HG02870 (cell line): ENCODE measurements around the gene PNMA8A.
"Not testable (repeated sequence)": the region's sequence is repeated elsewhere in the genome, so short reads cannot be mapped to it uniquely, and the experiment has no call there.

Source experiments
- ATAC-seq: cut with Tn5 transposase; IDR thresholded peaks from one replicate; pipeline ENCODE4 v1.9.1; 2021; ENCODE audit warnings: mild to moderate bottlenecking, moderate library complexity; ENCODE audit not compliant: unreplicated experiment

PNMA8A gene

GRCh38 chr19:46469541-46470185 lies 1.7 kb downstream of the PNMA8A start:
- no peak for ATAC-seq

DNA sequence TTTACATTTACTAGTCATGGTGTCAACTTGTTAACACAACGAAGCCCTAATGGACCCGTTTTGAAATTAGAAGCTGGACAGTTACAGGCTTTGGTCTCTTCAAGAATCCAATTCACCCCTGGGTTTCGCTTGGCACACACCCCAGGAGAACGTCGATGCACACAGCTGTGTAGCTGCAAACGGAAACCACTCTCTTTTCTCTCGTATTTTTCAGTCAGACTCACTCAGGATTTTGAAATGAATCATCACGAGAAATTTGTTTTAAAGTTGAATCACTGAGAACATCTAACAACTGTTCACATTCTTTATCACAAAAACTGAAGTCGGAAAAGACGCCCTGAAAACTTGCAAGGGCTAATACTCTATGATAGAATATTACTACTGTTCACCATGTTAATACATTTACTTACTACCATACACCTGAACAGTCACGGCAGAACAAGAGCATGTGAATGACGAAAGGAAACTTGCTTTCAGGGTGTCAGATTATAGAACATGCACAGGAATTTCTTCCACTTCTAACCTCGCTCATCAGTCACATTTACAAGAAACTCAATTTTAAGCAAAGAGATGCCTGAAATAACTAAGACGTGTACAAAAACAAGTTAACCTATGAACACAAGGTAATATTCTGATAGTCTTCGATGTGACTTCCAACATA lies 4.7 kb downstream of the PNMA8A start:
- ATAC-seq, result peak; percentile 81

DNA sequence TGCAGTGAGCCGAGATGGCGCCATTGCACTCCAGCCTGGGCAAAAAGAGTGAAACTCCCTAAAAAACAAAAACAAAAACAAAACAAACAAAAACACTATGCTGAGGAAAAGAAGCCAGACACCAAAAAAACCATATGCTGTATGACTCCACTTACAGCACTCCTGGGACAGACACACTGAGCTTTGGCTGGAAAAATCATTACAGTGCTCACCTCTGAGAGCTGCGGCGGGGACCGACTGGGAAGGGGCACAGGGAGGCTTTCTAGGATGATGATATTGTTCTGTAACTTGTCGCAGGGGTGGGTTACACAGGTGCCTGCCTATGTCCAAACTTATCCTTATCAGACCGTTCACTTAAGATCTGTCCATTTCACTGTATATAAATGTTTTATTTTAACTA lies 7.8 kb downstream of the PNMA8A start:
- no peak for ATAC-seq

- no peak for ATAC-seq
Measured at GRCh38 chr19:46461537-46461936, 9.8 kb downstream of the PNMA8A start.

DNA sequence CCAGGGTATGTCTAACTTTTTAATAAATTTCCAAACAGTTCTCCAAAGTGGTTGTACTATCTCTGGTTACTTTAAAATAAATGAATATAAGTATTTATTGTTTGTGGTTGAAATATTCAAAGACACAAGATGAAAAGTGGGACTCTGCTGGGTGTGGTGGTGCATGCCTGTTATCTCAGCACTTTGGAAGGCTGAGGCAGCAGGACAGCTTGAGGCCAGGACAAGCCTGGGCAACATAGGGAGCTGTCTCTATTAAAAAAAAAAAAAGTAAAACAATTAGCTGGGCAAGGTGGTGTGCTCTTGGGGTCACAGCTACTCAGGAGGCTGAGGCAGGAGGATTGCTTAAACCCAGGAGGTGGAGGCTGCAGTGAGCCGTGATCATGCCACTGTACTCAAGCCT lies 10.4 kb downstream of the PNMA8A start:
- no peak for ATAC-seq

- ATAC-seq, result no peak
Measured at GRCh38 chr19:46460055-46460454, 11.3 kb downstream of the PNMA8A start.

- ATAC-seq, result no peak
Measured at GRCh38 chr19:46456930-46457329, 14.4 kb downstream of the PNMA8A start.

- no peak for ATAC-seq
Measured at GRCh38 chr19:46454244-46454643, 17.1 kb downstream of the PNMA8A start.

DNA sequence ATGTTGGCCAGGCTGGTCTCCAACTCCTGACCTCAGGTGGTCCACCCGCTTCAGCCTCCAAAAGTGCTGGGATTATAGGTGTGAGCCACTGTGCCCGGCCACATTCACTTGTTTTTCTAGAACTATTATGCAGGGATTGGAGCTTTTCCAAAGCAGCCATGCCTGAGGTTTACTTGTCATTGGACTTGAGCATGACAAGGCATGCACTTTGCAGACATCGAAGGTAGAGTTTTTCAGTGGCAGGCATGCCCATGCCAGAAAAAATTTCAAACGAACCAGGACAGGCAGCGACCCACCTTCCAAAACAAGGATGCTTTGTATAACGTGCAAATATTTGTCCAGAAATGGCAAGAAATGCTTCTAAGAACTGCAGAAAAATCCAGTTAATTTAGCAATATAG lies 17.7 kb downstream of the PNMA8A start:
- ATAC-seq, result no peak

DNA sequence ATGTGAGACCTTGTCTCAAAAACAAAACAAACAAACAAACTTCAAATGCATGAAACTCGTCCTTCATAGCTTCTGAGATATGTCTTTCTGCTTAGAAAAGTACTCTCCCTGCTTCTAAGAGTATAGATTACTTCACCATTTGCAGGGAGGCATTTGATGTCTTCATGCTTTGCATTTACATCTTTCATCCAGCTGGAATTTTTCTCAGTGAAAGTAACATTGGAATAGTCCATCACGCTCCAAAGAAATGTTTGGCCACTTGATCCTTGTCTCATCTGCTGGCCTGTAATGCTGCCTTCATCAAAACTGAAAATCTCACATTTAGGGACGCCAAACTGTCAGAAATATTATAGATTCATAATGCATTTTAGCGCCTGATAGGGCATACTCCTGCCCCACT lies 19.2 kb downstream of the PNMA8A start:
- no peak for ATAC-seq

DNA sequence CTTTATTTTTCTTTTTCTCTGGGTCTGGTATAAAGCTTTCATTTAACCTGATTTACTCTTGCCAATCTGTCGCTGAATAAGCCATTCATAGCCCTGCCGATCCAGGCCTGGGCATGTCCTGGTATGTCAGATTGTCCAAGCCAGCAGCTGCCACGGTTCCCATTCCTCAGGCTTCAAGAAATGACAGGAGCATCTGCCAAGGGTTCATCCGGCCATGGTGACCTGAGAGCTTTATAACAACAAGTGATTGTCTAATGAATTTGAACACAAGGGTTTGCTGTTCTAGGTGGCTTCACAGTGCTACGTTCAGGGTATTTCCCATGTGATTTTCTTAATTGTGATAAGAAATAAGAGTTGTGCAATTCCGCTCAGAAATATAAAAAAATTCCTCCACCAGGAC lies 20.0 kb downstream of the PNMA8A start:
- ATAC-seq, result no peak

DNA sequence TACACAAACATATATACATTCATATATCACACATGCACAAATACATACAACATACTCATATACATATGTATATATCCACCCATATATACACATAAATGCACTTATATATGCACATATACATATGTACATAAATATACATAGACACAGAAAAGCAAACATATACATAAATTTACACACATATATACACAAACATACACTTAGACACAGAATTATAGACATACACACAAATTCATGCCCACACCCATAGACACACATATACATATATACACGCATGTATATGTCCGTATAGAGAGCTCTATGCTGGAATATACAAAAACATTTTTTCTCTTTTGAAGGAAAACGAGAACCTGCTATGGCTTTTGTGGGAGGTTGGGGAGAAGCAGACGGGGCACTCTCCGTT lies 20.6 kb downstream of the PNMA8A start:
- no peak for ATAC-seq

GRCh38 chr19:46449228-46449627 lies 22.1 kb downstream of the PNMA8A start:
- no peak for ATAC-seq

DNA sequence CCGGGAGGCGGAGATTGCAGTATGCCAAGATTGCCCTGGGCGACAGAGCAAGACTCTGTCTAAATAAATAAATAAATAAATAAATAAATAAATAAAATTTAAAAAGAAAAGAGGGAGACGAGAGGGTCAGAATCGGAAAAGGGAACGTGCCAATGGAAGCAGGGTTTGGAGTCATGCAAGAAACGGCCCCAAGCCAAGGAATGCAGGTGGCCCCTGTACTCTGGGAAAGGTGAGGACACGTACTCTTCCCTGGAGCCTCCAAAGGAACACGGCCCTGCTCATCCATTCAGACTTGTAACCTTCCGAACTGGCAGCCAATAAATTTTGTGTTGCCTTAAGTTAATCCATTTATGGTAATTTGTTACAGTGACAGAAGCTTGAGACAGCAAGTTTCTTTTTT lies 22.8 kb downstream of the PNMA8A start:
- ATAC-seq, result no peak

GRCh38 chr19:46447824-46448223 lies 23.5 kb downstream of the PNMA8A start:
- ATAC-seq, result no peak

- ATAC-seq, result no peak
Measured at GRCh38 chr19:46447006-46447405, 24.4 kb downstream of the PNMA8A start.

GRCh38 chr19:46446021-46446420 lies 25.3 kb downstream of the PNMA8A start:
- no peak for ATAC-seq

DNA sequence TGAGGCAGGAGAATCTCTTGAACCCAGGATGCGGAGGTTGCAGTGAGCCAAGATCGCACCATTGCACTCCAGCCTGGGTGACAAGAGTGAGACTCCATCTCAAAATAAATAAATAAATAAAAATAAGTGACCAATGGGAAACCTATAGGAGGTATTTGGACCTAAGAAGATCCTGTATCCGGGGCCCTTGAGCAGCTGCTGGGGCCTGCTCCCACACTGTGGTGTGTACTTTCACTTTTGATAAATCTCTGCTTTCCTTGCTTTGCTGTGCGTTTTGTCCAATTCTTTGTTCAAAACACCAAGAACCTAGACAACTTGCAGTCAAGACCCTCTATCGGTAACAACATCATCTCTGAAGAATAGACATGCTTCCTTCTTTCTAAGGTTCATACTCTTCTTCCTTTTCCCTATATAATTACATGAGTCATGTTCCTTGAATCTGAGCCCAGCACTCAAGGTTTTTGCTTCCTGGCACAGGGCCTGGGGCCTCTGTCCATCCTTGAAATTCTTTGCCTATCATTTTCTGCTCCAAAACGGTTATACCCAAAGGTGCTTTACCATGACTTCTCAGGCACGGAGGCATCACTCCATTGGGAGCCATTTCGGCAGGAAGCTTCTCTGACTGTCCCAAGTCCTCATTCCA lies 28.4 kb downstream of the PNMA8A start:
- no peak for ATAC-seq

DNA sequence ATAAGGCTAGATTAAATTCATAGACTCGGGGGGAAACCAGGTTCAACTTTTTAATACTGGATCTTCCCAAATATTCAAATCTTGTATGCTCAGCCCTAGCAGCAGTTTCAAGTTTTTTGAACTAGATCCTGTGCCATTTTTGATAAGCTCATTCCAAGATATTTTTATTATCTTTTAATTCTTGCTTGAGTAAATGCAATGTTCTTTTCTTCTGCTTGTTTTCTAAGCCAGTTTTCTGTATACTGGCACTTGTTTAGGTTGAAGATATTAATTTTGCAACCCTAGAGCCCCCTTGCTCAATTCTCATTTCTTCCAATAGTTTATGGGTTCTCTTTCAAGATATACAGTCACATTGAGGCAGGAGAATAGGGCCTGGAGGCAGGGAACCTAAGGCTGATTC lies 29.5 kb downstream of the PNMA8A start:
- ATAC-seq, result no peak

GRCh38 chr19:46435689-46436088 lies 35.7 kb downstream of the PNMA8A start:
- ATAC-seq, result not testable (repeated sequence)

DNA sequence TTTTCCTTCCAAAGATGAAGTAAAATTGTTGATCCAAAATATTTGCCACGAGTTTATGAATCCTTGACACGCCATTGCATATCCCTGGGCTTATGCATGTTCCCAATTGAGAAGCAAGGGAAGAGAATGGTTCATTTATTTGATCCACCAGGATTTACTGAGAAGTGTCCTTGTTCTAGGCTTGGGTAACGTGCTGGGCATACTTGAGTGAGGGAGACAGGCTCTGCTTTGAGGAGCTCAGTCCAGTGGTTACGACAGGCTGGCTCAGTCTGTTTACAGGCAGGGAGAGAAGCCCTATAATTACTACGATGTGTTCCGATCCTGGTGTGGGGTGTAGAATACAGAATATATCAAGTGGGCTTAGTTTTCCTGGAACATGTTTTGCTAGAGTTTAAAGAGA lies 36.4 kb downstream of the PNMA8A start:
- ATAC-seq, result no peak

DNA sequence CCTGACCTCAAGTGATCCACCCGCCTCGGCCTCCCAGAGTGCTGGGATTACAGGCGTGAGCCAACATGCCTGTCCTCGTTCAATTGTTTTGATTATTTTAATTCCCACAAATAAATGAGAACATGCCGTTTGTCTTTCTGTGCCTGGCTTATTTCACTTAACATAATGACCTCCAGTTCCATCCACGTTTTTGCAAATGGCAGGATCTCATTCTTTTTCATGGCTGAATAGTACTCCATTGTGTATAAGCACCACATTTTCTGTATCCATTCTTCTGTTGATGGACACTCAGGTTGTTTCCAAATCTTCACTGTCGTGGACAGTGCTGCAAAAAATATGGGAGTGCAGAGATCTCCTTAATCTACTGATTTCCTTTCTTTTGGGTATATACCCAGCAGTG lies 37.9 kb downstream of the PNMA8A start:
- ATAC-seq, result not testable (repeated sequence)
